AML-193 (cell line): ENCODE results near the gene ASF1A.
"Not testable (repeated sequence)": the region's sequence is repeated elsewhere in the genome, so short reads cannot be mapped to it uniquely, and the experiment has no call there.

Experiments
- DNase-seq, 2 experiments: peaks; one replicate each; lab custom pipeline; 2025; lab: John Stamatoyannopoulos, UW

ASF1A gene

GRCh38 chr6:118893807-118894424 lies at the start of gene ASF1A:
Gene ASF1A (plus strand): TSS chr6:118894152. CDS start chr6:118894414, 262 bp downstream.
- DNase-seq = peak; percentile 99

- DNase-seq = no peak
These were observed 49.0 kb upstream of the ASF1A start for GRCh38 chr6:118844915-118845314.

GRCh38 chr6:118853408-118853807 lies 40.5 kb upstream of the ASF1A start:
- DNase-seq = no peak

GRCh38 chr6:118856301-118856700 lies 37.7 kb upstream of the ASF1A start:
- no peak for DNase-seq

- peak; percentile 55 to 58 for DNase-seq
These were observed 34.4 kb upstream of the ASF1A start for GRCh38 chr6:118859517-118860064.

GRCh38 chr6:118860363-118860762 lies 33.6 kb upstream of the ASF1A start:
- DNase-seq = no peak

- DNase-seq = no peak
These were observed 33.1 kb upstream of the ASF1A start for GRCh38 chr6:118860880-118861279.

GRCh38 chr6:118862443-118862842 lies 31.5 kb upstream of the ASF1A start:
- DNase-seq = no peak

GRCh38 chr6:118864341-118865099 lies 29.4 kb upstream of the ASF1A start:
- DNase-seq = peak in 1 of 2 experiments; percentile 28

GRCh38 chr6:118865100-118865391 lies 28.9 kb upstream of the ASF1A start:
- no peak for DNase-seq

- no peak for DNase-seq
These were observed 26.8 kb upstream of the ASF1A start for GRCh38 chr6:118867181-118867580.

- DNase-seq = not testable (repeated sequence)
These were observed 25.1 kb upstream of the ASF1A start for GRCh38 chr6:118868901-118869300.

GRCh38 chr6:118869350-118869749 lies 24.6 kb upstream of the ASF1A start:
- no peak for DNase-seq

GRCh38 chr6:118869894-118870589 lies 23.9 kb upstream of the ASF1A start:
- DNase-seq = no peak

- no peak for DNase-seq
These were observed 22.6 kb upstream of the ASF1A start for GRCh38 chr6:118871331-118871730.

- DNase-seq = no peak
These were observed 21.6 kb upstream of the ASF1A start for GRCh38 chr6:118872318-118872717.

- DNase-seq = no peak
These were observed 21.2 kb upstream of the ASF1A start for GRCh38 chr6:118872726-118873125.

- DNase-seq = no peak
These were observed 20.7 kb upstream of the ASF1A start for GRCh38 chr6:118873239-118873638.

GRCh38 chr6:118875672-118876071 lies 18.3 kb upstream of the ASF1A start:
- DNase-seq = no peak

- no peak for DNase-seq
These were observed 17.8 kb upstream of the ASF1A start for GRCh38 chr6:118876198-118876597.

GRCh38 chr6:118876814-118877213 lies 17.1 kb upstream of the ASF1A start:
- DNase-seq = no peak

- DNase-seq = no peak
These were observed 16.1 kb upstream of the ASF1A start for GRCh38 chr6:118877806-118878205.
